ENCODE measurements around the gene NCAPG.

DNA sequence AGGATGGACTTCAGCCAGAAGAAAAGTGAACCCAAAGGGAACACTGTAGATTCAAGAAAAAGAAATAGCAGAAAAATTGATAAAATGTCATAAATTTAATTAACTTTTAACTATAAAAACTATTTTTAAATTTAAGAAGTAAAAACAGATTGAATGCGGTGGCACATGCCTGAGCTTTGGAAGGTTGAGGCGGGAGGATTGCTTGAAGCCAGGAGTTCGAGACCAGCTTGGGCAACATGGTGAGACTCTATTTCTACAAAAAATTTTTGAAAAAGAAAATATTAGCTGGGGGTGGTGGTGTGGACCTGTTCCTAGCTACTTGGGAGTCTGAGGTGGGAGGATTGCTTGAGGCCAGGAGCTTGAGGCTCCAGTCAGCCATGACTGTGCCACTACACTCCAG is 32.3 kb upstream of the NCAPG start:
- TF ChIP-seq, protein P1, sequence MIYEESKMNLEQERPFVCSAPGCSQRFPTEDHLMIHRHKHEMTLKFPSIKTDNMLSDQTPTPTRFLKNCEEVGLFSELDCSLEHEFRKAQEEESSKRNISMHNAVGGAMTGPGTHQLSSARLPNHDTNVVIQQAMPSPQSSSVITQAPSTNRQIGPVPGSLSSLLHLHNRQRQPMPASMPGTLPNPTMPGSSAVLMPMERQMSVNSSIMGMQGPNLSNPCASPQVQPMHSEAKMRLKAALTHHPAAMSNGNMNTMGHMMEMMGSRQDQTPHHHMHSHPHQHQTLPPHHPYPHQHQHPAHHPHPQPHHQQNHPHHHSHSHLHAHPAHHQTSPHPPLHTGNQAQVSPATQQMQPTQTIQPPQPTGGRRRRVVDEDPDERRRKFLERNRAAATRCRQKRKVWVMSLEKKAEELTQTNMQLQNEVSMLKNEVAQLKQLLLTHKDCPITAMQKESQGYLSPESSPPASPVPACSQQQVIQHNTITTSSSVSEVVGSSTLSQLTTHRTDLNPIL (CRISPR knock-in tag; IDR thresholded peaks at IDR 0.05; ENCODE audit: low read depth) = no peak
- TF ChIP-seq ESRRG (CRISPR knock-in tag; IDR thresholded peaks at IDR 0.05) (no peak), TOX (CRISPR knock-in tag; IDR thresholded peaks at IDR 0.05; ENCODE audit: borderline replicate concordance) (no peak), ZNF70 (CRISPR knock-in tag; IDR thresholded peaks at IDR 0.05) (no peak), BACH2 (CRISPR knock-in tag; IDR thresholded peaks at IDR 0.05; ENCODE audit: borderline replicate concordance) (no peak), PPARA (CRISPR knock-in tag; IDR thresholded peaks at IDR 0.05; ENCODE audit: borderline replicate concordance) (no peak), TCF4 (CRISPR knock-in tag; IDR thresholded peaks at IDR 0.05; ENCODE audit: borderline replicate concordance) (no peak), ARNTL (CRISPR knock-in tag; IDR thresholded peaks at IDR 0.05; ENCODE audit: borderline replicate concordance, low read depth) (no peak)

Data from SK-N-SH treated with all-trans-retinoic acid at 6 μM for 48 hours (cell line).